ENCODE data around the gene SCAF8. TPM values are rescaled to one million over a fixed set of nuclear protein-coding genes. Genes with fewer than 3 reads are reported as not detected.

Gene SCAF8
- total and polyA plus RNA-seq, 2 of the 4 experiments (the other 2 are of a cell fraction) = 16.1 to 23.5 TPM

GRCh38 chr6:154732538-154733182, 556 bp upstream of the SCAF8 start:
- Histone ChIP-seq H3K18ac (ENCODE audit: low read depth, low read length) (no peak overlapping the region; the same call in 1 of the 2 replicates), H3K27ac (ENCODE audit: insufficient read depth, low read length) (peak overlapping the region; percentile 88), H3K14ac (replicated peaks; ENCODE audit: low read depth, low read length) (peak overlapping the region; percentile 7; the same call in 1 of the 2 replicates), H4K91ac (ENCODE audit: insufficient read depth, low read depth, low read length) (peak overlapping the region; percentile 81), H3K23ac (ENCODE audit: low read depth, low read length) (peak overlapping the region; percentile 13), H3K4ac (ENCODE audit: low read depth, low read length) (peak overlapping the region; percentile 48), H2AFZ (replicated peaks; ENCODE audit: low read length, poor library complexity) (peak overlapping the region; percentile 88), H3K9me3 (ENCODE audit: control insufficient read depth, insufficient read depth, low read length) (no peaks in the 10 kb centered on the region), H4K5ac (ENCODE audit: low read depth, low read length) (peak overlapping the region; percentile 35), H3K56ac (ENCODE audit: extremely low read depth, insufficient read depth, low read length) (peak overlapping the region; percentile 82), H4K8ac (ENCODE audit: low read depth in 2 of 2, low read length in 2 of 2) (peak overlapping the region; percentile 84 to 97), H3K9ac (ENCODE audit: low read depth, low read length) (peak overlapping the region; percentile 83), H3K4me2 (ENCODE audit: low read depth, low read length) (peak overlapping the region; percentile 73), H3K36me3 (ENCODE audit: control insufficient read depth, insufficient read depth, low read length) (peaks cover 5% of the 10 kb centered on the region; the same call in 1 of the 2 replicates), H3K79me1 (ENCODE audit: low read depth in 1 of 2, low read length in 2 of 2) (peaks cover 2 to 5% of the 10 kb centered on the region in 2 experiments; a peak in 2 of 4 replicates), H3K4me1 (ENCODE audit: control insufficient read depth, insufficient read depth, low read length) (peaks cover 2% of the 10 kb centered on the region), H3K27me3 (ENCODE audit: control insufficient read depth, insufficient read depth, low read length) (no peaks in the 10 kb centered on the region), H3K9me1 (ENCODE audit: insufficient read depth, low read length) (peaks cover 13% of the 10 kb centered on the region), H2AK5ac (ENCODE audit: low read depth, low read length) (no peak overlapping the region), H2AK9ac (replicated peaks; ENCODE audit: low read depth, low read length, poor library complexity) (peak overlapping the region; percentile 32), H2BK20ac (ENCODE audit: low read depth, low read length) (no peak overlapping the region), H2BK120ac (ENCODE audit: low read depth, low read length) (peak overlapping the region; percentile 7), H2BK15ac (ENCODE audit: low read depth, low read length) (0 out of 3 replicates have a peak overlapping the region, but pooled peaks have one; percentile 1), H2BK5ac (ENCODE audit: low read depth, low read length, poor library complexity, severe bottlenecking) (peak overlapping the region; percentile 76), H4K20me1 (ENCODE audit: insufficient read depth, low read length) (peaks cover 35% of the 10 kb centered on the region), H3K4me3 (ENCODE audit: insufficient read depth, low read depth, low read length) (peak overlapping the region; percentile 87)
- ATAC-seq (ENCODE audit: low read depth) (peak; percentile 2), DNase-seq (peak; percentile 59)
- BruUV-seq (replicated peaks) = no TSS peak
- 12% methylated on average over 13 of the region's 26 CpGs; no CpG with 5 or more reads in 1 of the 2 experiments for WGBS, 2 experiments (ENCODE audit: extremely low coverage in 2 of 2, insufficient read length in 1 of 2)
- ChIA-PET CTCF (interaction anchor here (0.9 kb wide), 1 partner anchor 72 kb away, joined by 3 read pairs; no protein-coding TSS in a partner anchor), POLR2A (ENCODE audit: unreplicated experiment) (no interaction called here)
- dilution Hi-C loops (cut with HindIII; ENCODE audit: low sequenced_read_pairs, unreplicated experiment) = no loop called here
- intact Hi-C loops (cut with micrococcal nuclease) = loop anchor here (1.0 to 2.0 kb wide), 2 partner anchors 58 to 73 kb away; no protein-coding TSS in a partner anchor
- in situ Hi-C loops (cut with MboI; ENCODE audit: low sequenced_read_pairs) = no loop called here
- no peak for TF ChIP-seq RCOR1 (IDR thresholded peaks at IDR 0.05; ENCODE audit: insufficient replicate concordance, low read length)
- no peak for TF ChIP-seq NFE2L2 (IDR thresholded peaks at IDR 0.05; ENCODE audit: low read depth, low read length)
- no peak for TF ChIP-seq RFX5 (IDR thresholded peaks at IDR 0.05; ENCODE audit: low read depth, low read length)
- no peak for TF ChIP-seq SMC3 (IDR thresholded peaks at IDR 0.05; ENCODE audit: low read depth, low read length)
- TF ChIP-seq MXI1 (IDR thresholded peaks at IDR 0.05; ENCODE audit: borderline replicate concordance, low read depth, low read length) = peak; percentile 17; the same call in 1 of the 2 replicates
